ENCODE measurements around the gene ARHGEF10L. TPM values are rescaled to one million over a fixed set of nuclear protein-coding genes. Genes with fewer than 3 reads are reported as not detected.

Gene ARHGEF10L
- total RNA-seq, 2 donors from 2014 or later, result 81.4 to 93.1 TPM

DNA sequence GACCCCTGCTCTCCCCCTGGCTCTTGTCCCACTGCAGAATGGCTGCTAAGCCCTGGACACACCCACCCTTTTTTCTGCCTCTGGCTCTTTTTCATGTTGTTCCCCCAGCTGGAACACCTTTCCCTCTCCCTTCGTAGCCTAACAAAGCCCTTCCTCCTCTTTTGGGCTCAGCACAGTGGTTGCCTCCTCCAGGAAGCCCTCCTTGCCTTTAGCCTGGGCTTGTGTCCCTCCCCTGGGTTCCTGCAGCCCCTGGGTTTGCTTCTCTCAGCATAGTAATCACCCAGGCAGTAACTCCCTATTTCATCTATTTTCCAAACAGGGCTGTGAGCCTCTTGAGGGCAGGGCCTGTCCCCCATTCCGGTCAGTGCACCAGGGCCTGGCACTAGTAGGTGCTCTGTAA lies 195.8 kb downstream of the ARHGEF10L start:
- WGBS, 2 donors, result 66 to 69% methylated on average over 2 of the region's 2 CpGs
- no peak for TF ChIP-seq POLR2A (IDR thresholded peaks at IDR 0.05)
- TF ChIP-seq, protein P1, sequence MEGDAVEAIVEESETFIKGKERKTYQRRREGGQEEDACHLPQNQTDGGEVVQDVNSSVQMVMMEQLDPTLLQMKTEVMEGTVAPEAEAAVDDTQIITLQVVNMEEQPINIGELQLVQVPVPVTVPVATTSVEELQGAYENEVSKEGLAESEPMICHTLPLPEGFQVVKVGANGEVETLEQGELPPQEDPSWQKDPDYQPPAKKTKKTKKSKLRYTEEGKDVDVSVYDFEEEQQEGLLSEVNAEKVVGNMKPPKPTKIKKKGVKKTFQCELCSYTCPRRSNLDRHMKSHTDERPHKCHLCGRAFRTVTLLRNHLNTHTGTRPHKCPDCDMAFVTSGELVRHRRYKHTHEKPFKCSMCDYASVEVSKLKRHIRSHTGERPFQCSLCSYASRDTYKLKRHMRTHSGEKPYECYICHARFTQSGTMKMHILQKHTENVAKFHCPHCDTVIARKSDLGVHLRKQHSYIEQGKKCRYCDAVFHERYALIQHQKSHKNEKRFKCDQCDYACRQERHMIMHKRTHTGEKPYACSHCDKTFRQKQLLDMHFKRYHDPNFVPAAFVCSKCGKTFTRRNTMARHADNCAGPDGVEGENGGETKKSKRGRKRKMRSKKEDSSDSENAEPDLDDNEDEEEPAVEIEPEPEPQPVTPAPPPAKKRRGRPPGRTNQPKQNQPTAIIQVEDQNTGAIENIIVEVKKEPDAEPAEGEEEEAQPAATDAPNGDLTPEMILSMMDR (IDR thresholded peaks at IDR 0.05), result no peak
- Histone ChIP-seq H3K4me3 (no peak overlapping the region), H3K27ac (no peak overlapping the region), H3K9me3 (no peaks in the 10 kb centered on the region), H3K36me3 (replicated peaks in 1 of 2; ENCODE audit: insufficient read depth in 1 of 2, low read depth in 2 of 2) (no peaks in the 10 kb centered on the region), H3K27me3 (no peaks in the 10 kb centered on the region), H3K4me1 (no peaks in the 10 kb centered on the region)
- ATAC-seq (no peak), DNase-seq (no peak)
- intact Hi-C loops (cut with DNase I), result no loop called here

DNA sequence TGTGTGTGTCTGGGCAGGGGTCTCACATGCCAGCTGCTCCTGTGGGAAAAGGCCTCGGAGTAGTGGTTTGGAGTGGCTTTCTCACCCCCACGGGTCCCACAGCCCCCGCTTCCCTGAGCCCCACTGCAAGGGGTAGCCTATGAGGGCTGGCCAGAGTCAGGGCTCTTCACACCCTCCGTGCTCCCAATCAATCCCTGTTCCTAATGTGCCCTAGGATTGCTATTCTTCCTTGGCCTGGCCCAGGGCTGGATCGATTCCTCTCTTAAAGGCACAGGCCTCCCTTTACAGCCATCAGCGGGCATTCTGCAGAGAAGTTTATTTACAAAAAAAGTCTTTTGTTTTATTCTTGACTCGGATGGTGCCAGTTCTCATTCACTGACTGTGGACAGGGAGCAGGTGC lies 196.3 kb downstream of the ARHGEF10L start:
- H3K27me3 ChIP-seq, result no peaks in the 10 kb centered on the region
- no peak overlapping the region for H3K27ac ChIP-seq
- TF ChIP-seq, protein P1 (IDR thresholded peaks at IDR 0.05), result no peak
- no peak for TF ChIP-seq POLR2A (IDR thresholded peaks at IDR 0.05)
- ATAC-seq (no peak), DNase-seq (no peak)
- H3K36me3 ChIP-seq (replicated peaks in 1 of 2; ENCODE audit: insufficient read depth in 1 of 2, low read depth in 2 of 2), result no peaks in the 10 kb centered on the region
- H3K9me3 ChIP-seq, result no peaks in the 10 kb centered on the region
- intact Hi-C loops (cut with DNase I), result no loop called here
- H3K4me1 ChIP-seq, result no peaks in the 10 kb centered on the region
- H3K4me3 ChIP-seq, result no peak overlapping the region
- 24 to 34% methylated on average over 6 to 7 of the region's 7 CpGs for WGBS, 2 donors

DNA sequence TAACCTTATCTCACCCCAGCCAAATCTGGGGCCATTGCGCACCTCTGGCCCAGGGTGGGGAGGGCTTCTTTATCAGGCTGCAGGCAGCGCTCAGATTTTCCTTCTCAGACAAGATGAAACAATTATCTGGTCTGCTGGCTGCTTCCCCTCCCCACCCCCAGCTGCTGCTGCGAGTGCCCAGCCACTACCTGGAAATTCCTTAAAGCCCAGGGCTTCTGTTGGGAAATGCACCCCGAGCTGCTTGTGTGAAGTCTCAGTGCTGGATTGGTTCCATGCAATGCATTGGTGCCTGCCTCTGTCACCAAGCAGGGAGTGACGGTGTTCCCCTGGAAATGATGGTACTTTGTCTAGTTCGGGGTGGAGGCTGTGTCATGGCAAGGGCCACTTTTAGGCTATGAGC lies 197.1 kb downstream of the ARHGEF10L start:
- TF ChIP-seq, protein P1 (IDR thresholded peaks at IDR 0.05), result no peak
- no peak for TF ChIP-seq POLR2A (IDR thresholded peaks at IDR 0.05)
- intact Hi-C loops (cut with DNase I), result no loop called here
- no peak overlapping the region for H3K27ac ChIP-seq
- no peaks in the 10 kb centered on the region for H3K9me3 ChIP-seq
- H3K4me3 ChIP-seq, result no peak overlapping the region
- no peaks in the 10 kb centered on the region for H3K36me3 ChIP-seq (replicated peaks in 1 of 2; ENCODE audit: insufficient read depth in 1 of 2, low read depth in 2 of 2)
- ATAC-seq (no peak), DNase-seq (no peak)
- WGBS, 2 donors, result 61 to 87% methylated on average over 3 to 6 of the region's 6 CpGs
- H3K4me1 ChIP-seq, result no peaks in the 10 kb centered on the region
- no peaks in the 10 kb centered on the region for H3K27me3 ChIP-seq

DNA sequence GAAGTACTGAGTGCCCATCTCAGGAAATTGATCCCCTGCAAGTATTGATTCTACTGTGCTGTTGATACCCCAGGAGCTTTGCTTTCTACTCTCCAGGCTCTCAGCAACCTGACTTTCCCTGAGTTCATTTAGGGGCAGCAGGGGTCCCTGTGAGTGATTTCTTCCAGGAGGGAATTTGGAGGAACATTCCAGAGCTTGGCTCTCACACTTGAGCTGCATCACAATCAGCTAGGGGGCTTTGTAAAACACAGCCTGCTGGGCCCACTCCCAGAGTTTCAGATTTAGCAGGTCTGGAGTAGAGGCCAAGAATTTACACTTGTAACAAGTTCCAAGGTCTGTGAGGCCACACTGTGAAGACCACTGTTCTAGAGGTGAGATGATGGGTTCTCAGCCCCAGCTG lies 199.6 kb downstream of the ARHGEF10L start:
- no peaks in the 10 kb centered on the region for H3K27me3 ChIP-seq
- DNase-seq (no peak), ATAC-seq (no peak)
- H3K36me3 ChIP-seq (replicated peaks in 1 of 2; ENCODE audit: insufficient read depth in 1 of 2, low read depth in 2 of 2), result no peaks in the 10 kb centered on the region
- H3K9me3 ChIP-seq, result no peaks in the 10 kb centered on the region
- no peak for TF ChIP-seq POLR2A (IDR thresholded peaks at IDR 0.05)
- TF ChIP-seq, protein P1 (IDR thresholded peaks at IDR 0.05), result no peak
- no peaks in the 10 kb centered on the region for H3K4me1 ChIP-seq
- H3K27ac ChIP-seq, result no peak overlapping the region
- intact Hi-C loops (cut with DNase I), result no loop called here
- no peak overlapping the region for H3K4me3 ChIP-seq

DNA sequence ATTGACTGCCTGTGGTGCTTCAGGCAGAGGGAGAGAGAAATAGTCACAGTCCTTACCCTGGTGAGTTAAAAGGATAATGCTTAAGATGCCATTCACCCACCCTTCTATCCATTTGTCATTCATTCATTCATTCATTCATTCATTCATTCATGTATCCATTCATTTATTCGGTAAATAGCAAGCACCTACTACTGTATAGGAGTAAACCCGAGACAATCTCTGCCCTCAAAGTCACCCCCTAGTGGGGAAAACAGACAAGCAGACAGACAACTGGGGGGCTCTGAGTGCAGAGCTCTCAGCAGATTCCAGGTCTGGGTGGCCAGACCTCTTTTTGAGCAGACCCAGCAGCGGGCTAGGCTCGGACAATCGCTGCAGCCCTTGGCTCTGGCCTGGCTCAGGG lies 201.6 kb downstream of the ARHGEF10L start:
- no peak for ATAC-seq
- intact Hi-C loops (cut with DNase I), result no loop called here
- WGBS, 2 donors, result 76 to 85% methylated on average over 5 of the region's 5 CpGs

More for the DNA sequence above, 201.6 kb downstream of the ARHGEF10L start:
- no peak for DNase-seq
- no peak overlapping the region for H3K27ac ChIP-seq
- H3K4me3 ChIP-seq, result no peak overlapping the region
- no peaks in the 10 kb centered on the region for H3K27me3 ChIP-seq
- no peaks in the 10 kb centered on the region for H3K9me3 ChIP-seq
- TF ChIP-seq, protein P1 (IDR thresholded peaks at IDR 0.05), result no peak
- no peak for TF ChIP-seq POLR2A (IDR thresholded peaks at IDR 0.05)
- no peaks in the 10 kb centered on the region for H3K4me1 ChIP-seq
- H3K36me3 ChIP-seq (replicated peaks in 1 of 2; ENCODE audit: insufficient read depth in 1 of 2, low read depth in 2 of 2), result no peaks in the 10 kb centered on the region
